Gastroesophageal sphincter (tissue), 3 donors: Measurements from ENCODE around the gene GPR39.

Experiments
- EP300 ChIP-seq: sonication (generic); formaldehyde crosslinking; IDR thresholded peaks from one replicate; pipeline ENCODE4 v1.6.1; 2017; ENCODE audit warnings: antibody characterized with exemption, mild to moderate bottlenecking
- POLR2A ChIP-seq, 2 donors: fragments of 450-650 bp; IDR thresholded peaks; one replicate each; pipeline ENCODE4 v1.6.1; 2017; ENCODE audit warnings: antibody characterized with exemption in 2 of 2, mild to moderate bottlenecking in 2 of 2, moderate library complexity in 1 of 2
- POLR2AphosphoS5 ChIP-seq: sonication (generic); formaldehyde crosslinking; IDR thresholded peaks from one replicate; pipeline ENCODE4 v1.6.1; 2017; ENCODE audit warnings: antibody characterized with exemption
- TF ChIP-seq, protein P1 (sequence below), 4 experiments: fragments of 200-600 bp in 2 of 4; fragments of 450-650 bp in 2 of 4; sonication (generic) in 1 of 4; IDR thresholded peaks; one replicate each; pipeline ENCODE4 v1.5.1; 2017 to 2019; ENCODE audit warnings: antibody characterized with exemption in 4 of 4, mild to moderate bottlenecking in 2 of 4, moderate library complexity in 2 of 4

DNA sequence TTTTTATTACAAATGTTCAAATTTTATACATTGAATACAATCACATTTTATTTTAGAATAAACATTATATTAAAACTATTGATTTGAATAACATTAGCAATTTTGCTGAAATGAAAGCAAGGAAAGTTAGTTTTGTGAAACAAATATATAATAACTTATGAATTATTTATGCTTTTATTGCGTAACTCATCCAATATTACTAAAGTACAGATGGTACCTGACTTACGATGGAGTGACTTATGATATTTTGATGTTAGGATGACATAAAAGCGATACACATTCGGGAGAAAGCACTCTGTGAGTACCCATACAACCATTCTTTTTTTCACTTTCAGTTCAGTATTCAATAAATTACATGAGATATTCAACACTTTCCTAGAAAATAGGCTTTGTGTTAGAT is 26.5 kb downstream of the GPR39 start:
- TF ChIP-seq, protein P1, sequence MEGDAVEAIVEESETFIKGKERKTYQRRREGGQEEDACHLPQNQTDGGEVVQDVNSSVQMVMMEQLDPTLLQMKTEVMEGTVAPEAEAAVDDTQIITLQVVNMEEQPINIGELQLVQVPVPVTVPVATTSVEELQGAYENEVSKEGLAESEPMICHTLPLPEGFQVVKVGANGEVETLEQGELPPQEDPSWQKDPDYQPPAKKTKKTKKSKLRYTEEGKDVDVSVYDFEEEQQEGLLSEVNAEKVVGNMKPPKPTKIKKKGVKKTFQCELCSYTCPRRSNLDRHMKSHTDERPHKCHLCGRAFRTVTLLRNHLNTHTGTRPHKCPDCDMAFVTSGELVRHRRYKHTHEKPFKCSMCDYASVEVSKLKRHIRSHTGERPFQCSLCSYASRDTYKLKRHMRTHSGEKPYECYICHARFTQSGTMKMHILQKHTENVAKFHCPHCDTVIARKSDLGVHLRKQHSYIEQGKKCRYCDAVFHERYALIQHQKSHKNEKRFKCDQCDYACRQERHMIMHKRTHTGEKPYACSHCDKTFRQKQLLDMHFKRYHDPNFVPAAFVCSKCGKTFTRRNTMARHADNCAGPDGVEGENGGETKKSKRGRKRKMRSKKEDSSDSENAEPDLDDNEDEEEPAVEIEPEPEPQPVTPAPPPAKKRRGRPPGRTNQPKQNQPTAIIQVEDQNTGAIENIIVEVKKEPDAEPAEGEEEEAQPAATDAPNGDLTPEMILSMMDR (IDR thresholded peaks at IDR 0.05): no peak
- no peak for TF ChIP-seq POLR2A (IDR thresholded peaks at IDR 0.05)
- no peak for TF ChIP-seq EP300
- no peak for TF ChIP-seq POLR2AphosphoS5
